ENCODE results near the gene STK11.

GRCh38 chr19:1240925-1241324 is 35.3 kb downstream of the STK11 start:
- TF ChIP-seq SUZ12 (IDR thresholded peaks at IDR 0.05) (no peak), TARDBP (IDR thresholded peaks at IDR 0.05) (no peak), ZNF384 (IDR thresholded peaks at IDR 0.05) (no peak), NFRKB (IDR thresholded peaks at IDR 0.05) (no peak), ELF4 (IDR thresholded peaks at IDR 0.05) (no peak), CTBP1 (IDR thresholded peaks at IDR 0.05; ENCODE audit: borderline replicate concordance) (no peak), SP1 (IDR thresholded peaks at IDR 0.05) (no peak), FOXM1 (IDR thresholded peaks at IDR 0.05; ENCODE audit: borderline replicate concordance) (no peak), FOXK2 (IDR thresholded peaks at IDR 0.05) (no peak)

Measured in HEK293T (cell line).